ENCODE measurements around the gene UCP2.
A peak's percentile ranks its signal among the peaks of the same experiment; 100 is the strongest.

The UCP2 gene, protein sequence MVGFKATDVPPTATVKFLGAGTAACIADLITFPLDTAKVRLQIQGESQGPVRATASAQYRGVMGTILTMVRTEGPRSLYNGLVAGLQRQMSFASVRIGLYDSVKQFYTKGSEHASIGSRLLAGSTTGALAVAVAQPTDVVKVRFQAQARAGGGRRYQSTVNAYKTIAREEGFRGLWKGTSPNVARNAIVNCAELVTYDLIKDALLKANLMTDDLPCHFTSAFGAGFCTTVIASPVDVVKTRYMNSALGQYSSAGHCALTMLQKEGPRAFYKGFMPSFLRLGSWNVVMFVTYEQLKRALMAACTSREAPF

GRCh38 chr11:73982595-73982989 lies at the start of gene UCP2:
TSS of gene UCP2 (minus strand) at chr11:73982843. CDS start at chr11:73978378, 4,465 bp downstream.
- H3K27ac ChIP-seq: peak within 1 kb of the TSS; percentile 45
- in situ Hi-C loops (cut with HindIII; ENCODE audit: low pct_ligation_motif_present, low sequenced_read_pairs): no loop called here
- DNase-seq: peak; percentile 68
- H3K36me3 ChIP-seq (replicated peaks): no peaks in the 10 kb centered on the region
- no peaks in the 10 kb centered on the region for H3K27me3 ChIP-seq (replicated peaks)
- H3K4me3 ChIP-seq (ENCODE audit: low read depth, low read length): peak within 1 kb of the TSS; percentile 77
- TF ChIP-seq CTCF (IDR thresholded peaks at IDR 0.05; ENCODE audit: low read depth, low read length, missing control alignments): no peak

GRCh38 chr11:74030723-74031676 lies 48.4 kb upstream of the UCP2 start:
- in situ Hi-C loops (cut with HindIII; ENCODE audit: low pct_ligation_motif_present, low sequenced_read_pairs): no loop called here
- no peak for DNase-seq
- H3K27ac ChIP-seq: no peak overlapping the region
- H3K27me3 ChIP-seq (replicated peaks): no peaks in the 10 kb centered on the region
- no peak for TF ChIP-seq CTCF (IDR thresholded peaks at IDR 0.05; ENCODE audit: low read depth, low read length, missing control alignments)
- peaks cover 11% of the 10 kb centered on the region for H3K36me3 ChIP-seq (replicated peaks)
- no peak overlapping the region for H3K4me3 ChIP-seq (ENCODE audit: low read depth, low read length)

- in situ Hi-C loops (cut with HindIII; ENCODE audit: low pct_ligation_motif_present, low sequenced_read_pairs): no loop called here
- Histone ChIP-seq H3K27ac (peak overlapping the region; percentile 56), H3K27me3 (replicated peaks) (no peaks in the 10 kb centered on the region), H3K36me3 (replicated peaks) (no peaks in the 10 kb centered on the region), H3K4me3 (ENCODE audit: low read depth, low read length) (no peak overlapping the region)
- DNase-seq: peak; percentile 52
- TF ChIP-seq CTCF (IDR thresholded peaks at IDR 0.05; ENCODE audit: low read depth, low read length, missing control alignments): no peak
These were observed 43.0 kb upstream of the UCP2 start for GRCh38 chr11:74025467-74026166.

DNA sequence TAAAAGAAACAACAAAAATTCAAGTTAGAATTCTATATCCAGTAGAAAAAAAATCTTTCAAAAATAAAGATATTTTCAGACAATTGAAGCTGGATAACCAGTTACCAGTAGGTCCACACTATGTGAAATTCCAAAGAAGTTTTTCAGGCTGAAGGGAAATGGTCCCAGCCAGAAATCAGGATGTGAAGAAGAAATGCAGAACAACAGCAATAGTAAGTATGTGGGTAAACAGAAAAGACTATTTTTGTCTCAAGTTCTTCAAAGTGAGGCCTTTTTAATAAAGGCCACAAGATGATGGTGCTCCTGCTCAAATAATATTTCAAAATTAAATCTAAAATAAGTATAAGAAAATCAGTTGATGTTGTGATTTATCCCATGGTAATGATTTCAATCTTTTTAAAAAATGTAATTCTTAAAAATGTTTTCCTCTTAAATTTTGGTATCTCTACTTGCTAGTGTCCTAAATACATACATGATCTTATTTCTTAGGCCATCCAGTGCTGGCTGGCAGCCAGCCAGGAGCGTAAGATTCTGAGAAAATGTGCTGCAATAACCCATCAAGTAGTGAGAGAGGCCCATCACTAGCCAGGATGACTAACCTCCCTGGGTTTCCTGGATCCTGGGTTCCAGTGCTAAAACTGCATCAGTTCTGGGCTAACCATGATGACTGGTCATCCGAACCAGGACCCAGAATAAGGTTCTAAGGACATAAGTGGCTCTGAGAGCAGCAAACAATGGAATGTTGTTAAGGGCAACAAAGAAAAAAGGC lies 41.8 kb upstream of the UCP2 start:
- in situ Hi-C loops (cut with HindIII; ENCODE audit: low pct_ligation_motif_present, low sequenced_read_pairs): no loop called here
- no peaks in the 10 kb centered on the region for H3K36me3 ChIP-seq (replicated peaks)
- DNase-seq: peak; percentile 89
- no peak for TF ChIP-seq CTCF (IDR thresholded peaks at IDR 0.05; ENCODE audit: low read depth, low read length, missing control alignments)
- H3K27me3 ChIP-seq (replicated peaks): no peaks in the 10 kb centered on the region
- H3K4me3 ChIP-seq (ENCODE audit: low read depth, low read length): no peak overlapping the region
- peak overlapping the region; percentile 56 for H3K27ac ChIP-seq

GRCh38 chr11:74023276-74023675 lies 40.6 kb upstream of the UCP2 start:
- in situ Hi-C loops (cut with HindIII; ENCODE audit: low pct_ligation_motif_present, low sequenced_read_pairs): no loop called here
- Histone ChIP-seq H3K27ac (no peak overlapping the region), H3K36me3 (replicated peaks) (no peaks in the 10 kb centered on the region), H3K4me3 (ENCODE audit: low read depth, low read length) (no peak overlapping the region), H3K27me3 (replicated peaks) (no peaks in the 10 kb centered on the region)
- no peak for TF ChIP-seq CTCF (IDR thresholded peaks at IDR 0.05; ENCODE audit: low read depth, low read length, missing control alignments)
- DNase-seq: no peak

Measured in brain microvascular endothelial cell (primary cell).